Stimulated activated CD4-positive, alpha-beta T cell treated with anti-CD3 and anti-CD28 coated beads, Interleukin-15, amount 100 ng/mL, for 24 hours (primary cell): ENCODE data around the gene ADAM8.
"Not testable (repeated sequence)": the region's sequence is repeated elsewhere in the genome, so short reads cannot be mapped to it uniquely, and the experiment has no call there.

ENCODE experiments used
- DNase-seq: peaks from one replicate; pipeline ENCODE4 v3.0.0-alpha.2; 2020

The ADAM8 gene

DNA sequence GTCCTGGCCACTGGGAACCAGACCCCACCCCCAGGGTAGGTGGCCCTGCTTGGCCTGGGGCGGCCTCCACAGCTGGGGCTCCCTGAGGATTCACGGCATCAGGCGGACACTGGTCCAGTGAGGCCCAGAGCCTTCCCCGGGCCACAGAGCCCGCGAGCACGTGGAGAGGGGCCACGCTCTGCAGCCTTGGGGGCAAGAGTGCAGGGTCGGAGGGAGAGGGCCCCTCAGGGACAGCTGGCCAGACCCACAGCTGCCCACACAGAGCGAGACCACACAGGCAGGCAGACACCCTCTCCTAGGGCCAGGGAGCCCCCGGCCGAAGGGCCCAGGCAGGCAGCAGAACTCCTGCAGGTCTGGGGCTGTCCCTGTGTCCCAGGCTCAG lies 28.3 kb downstream of the ADAM8 start:
- no peak for DNase-seq

DNA sequence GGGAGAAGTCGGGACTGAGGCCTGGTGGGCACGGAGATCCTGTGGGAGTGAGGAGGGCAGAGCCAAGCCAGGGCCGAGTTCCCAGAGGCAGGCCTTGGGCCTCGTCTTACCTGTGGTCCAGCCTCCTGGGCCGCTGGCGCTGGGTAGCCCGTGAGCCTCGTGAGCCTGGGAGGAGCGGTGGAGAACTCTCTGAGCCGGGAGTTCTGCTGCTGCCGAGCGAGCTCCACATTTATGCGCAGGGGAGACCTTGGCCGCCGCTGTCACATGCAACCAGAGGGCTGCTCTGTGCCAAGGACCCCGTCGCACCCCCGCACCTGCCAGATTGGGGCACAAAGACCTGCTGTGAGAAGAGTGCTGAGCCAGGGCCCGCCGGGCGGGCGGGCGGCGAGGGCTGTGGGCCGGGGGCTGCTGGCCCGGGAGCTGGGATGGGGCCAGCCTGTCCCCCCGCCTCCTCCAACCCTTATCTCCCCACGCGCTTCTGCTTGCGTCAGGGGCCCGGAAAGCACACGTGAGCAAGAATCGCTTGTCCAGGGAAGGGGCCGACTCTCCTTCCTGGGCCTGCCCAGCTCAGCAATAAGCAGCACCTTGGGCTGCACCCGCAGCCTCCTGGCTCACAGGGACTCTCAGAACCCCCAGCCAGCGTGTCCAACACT lies 28.9 kb downstream of the ADAM8 start:
- DNase-seq, result no peak

DNA sequence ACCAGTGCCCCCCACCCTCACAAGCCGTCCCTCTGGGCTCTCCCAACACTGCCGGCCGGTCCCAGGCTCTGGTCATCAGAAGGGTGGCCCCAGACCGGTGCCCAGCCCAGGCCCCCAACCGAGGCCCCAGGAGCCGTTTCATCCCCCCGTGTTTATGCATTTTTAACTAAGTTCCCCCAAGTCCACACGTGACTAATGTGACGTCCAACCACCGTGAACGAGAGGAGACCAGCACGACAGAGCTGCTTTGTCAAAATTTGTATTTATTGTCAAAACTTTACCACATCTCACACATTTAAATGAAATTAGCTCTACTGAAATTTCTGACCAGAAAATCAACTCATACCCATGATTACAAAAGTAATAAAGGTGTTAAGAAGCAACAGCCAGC lies 30.4 kb downstream of the ADAM8 start:
- no peak for DNase-seq

DNA sequence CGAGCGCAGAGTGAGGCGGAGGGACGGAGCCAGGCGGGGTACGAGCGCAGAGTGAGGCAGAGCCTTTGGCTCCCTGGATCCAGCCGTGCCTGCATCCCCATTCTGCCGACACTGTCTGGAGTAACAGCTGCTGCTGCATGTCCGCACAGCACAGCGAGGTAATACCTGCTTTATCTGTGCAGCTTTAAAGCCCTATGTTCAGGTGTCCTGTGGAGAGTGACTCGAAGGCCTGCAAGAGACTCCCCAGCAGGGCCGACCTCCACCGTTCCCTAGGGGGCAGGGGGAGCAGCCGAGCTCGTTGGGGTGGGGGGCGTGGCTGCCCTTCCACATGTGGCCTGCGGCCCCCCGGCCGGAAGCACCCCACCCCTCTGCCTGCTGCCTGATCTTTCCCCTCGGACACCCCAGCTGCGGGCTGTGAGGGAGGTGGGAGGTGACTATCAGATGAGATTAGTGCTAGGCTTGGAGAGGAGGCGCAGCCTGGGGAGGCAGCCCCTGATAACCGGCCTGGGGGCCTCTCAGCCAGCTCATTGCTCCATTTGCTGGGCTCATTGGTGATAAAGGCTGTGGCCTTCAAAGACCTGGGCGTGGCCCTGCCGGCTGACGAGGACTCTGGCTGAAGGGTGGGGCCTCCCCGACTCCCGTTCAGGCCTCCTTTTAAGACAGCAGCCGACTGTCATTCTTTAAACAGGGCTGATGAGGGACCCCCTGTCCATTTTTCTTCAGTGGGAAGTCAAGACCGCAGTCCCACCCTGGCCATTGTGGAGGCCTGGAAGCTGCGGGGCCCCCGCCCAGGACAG lies 31.0 kb downstream of the ADAM8 start:
- no peak for DNase-seq

DNA sequence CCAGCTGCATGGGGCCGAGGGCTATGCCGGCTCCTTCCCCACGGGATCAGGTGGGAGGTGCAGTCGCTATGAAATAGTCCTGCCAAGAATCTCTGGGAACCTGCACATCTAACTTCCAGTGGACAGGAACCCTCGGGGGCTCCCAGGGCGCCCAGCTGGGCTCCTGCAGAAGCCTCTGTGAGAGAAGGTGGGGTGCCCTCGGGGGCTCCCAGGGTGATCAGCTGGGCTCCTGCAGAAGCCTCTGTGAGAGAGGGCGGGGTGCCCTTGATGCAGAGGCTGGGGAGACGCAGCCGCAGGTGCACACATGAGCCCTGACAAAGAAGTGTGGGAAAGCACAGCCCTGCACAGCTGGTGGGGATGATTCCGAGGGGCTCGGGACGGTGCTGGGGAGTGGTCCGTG lies 33.1 kb downstream of the ADAM8 start:
- DNase-seq, result no peak

DNA sequence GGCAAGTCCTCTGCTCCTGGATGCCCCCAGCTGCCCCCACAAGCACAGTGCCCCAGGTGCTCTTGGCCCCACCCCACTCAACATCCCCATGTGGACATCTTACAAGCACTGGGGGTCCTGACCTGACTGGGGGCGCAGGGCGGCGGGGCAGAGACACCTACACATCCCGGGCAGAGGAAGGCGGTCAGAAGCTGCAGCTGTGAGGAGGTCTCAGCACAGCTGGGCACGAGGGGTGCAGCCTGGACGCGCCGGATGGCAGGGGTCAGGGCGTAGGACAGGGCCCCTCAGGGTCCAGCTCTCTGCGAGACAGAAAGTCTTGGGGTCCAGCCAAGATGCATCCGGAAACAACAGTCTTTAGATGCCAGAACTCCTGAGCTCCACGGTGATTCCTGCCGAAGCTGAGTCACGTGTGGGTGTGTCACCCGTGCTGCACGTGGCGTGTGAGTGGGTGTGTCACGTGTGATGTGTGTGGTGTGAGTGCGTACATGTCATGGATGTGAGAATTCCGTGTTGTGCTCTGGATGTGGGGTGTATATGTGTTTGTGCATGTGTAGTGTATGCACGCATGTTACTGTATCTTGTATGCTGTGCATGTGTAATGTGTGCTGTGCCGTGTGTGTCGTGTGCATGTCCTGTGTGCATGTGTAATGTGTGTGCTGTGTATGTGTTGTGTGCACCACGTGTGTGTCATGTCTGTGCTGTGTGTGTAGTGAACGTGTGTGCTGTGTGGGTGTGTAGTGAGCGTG lies 33.9 kb downstream of the ADAM8 start:
- DNase-seq, result no peak

DNA sequence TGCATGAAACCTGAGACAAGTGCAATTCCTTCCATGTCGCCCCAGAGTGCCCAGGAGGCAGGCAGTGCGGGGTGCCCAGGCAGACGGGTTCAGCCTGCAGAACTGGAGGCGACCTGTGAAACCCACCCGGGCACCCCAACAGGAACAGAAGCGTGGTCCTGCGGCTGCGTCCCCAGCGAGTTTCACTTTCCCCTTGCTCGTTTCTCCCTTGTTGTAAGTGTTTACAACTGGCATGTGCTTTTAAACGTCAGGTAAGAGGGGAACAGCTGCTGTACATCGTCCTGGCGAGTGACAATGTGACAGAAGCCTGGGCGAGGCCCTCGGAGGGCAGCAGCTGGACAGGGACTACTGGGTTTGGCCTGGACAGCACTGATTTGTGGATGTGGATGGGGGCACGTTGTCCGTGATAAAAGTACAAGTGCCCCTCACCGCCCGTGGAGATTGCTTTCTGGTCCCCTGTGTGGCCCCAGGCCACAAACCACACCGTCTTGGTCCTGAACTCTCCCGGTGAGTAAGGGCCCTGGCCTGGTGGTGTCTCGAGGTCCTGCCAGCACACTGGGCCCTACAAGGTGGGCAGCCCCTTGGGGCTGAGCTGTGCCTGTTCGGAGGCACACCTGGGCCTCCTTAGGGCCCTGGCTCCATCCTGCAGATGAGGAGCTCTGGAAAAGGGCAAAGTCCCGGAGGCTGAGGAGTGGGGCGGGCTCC lies 35.0 kb downstream of the ADAM8 start:
- DNase-seq, result no peak

DNA sequence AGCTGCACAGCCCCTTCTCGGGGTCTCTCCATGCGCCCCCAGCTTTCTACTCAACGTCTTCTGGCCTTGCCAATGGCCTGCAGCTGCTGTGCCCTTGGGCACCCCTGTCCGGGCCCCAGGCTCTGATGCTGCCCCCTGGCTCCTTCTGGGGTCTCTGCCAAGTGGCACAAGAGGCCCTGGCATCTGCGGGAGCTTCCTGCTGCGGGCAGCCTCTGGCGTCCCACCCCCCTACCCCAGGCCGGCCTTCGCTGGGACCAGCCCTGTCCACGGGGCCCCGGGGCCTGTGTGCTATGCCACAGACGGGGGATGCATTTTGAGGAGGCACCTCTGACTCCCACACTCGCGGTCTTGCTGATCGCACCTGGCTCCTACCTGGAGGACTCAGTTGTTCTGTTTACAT lies 36.7 kb downstream of the ADAM8 start:
- DNase-seq, result no peak

DNA sequence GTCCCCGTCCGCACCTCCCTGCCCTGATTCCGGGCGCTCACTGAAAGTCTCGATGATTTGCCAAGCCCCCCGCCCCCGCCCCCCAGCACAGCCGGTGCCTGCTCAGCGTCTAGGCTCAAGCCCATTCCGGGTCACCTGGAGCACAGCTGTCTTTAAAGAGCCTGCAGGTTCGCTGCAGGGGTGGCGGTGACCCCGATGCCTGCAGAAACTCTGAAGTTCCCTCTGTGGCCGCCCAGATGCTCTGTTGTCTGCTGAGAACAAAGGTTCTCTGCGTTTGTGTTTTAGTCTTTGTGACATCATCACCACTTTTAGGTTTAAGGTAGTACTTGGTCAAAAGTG lies 38.2 kb downstream of the ADAM8 start:
- DNase-seq, result no peak

DNA sequence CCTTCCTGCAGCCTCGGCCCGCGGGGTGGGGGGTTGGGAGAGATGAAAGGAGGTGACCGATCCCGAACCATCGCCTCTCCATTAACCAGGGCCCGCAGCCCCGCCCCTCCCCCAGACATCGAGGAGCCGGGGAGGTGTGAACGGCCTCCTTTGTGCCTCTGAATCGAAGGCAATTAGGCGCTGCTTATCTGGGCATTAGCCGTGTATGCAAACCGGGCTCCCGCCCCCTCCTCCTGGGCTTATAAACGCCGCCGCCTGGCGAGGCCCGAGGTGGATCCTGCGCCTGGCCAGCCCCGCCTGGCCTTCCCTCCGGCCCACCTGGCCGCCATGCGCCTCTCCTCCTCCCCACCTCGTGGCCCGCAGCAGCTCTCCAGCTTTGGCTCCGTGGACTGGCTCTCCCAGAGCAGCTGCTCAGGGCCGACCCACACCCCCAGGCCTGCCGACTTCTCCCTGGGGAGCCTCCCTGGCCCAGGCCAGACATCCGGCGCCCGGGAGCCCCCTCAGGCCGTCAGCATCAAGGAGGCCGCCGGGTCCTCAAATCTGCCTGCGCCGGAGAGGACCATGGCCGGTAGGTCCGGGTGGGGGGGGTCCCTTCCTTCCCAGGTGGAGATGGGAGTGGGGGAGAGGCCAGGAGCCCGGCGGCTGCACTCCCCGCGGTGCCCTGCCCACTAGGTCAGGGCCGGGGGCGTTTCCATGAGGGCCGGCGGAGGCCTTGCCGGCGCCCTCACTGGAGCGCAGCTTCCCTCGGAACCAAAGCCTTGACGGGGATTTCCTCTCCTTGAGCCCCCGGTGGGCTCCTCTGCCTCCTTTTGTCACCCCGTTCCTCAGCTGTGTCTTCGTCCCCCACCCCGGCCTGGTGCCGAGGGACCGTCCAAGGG lies 38.8 kb downstream of the ADAM8 start, which contains the start of gene VENTX:
Gene VENTX (plus strand): TSS at position 268 of the 878 bp plus-strand sequence. CDS start 60 bp downstream, at position 328.
- DNase-seq, result no peak

DNA sequence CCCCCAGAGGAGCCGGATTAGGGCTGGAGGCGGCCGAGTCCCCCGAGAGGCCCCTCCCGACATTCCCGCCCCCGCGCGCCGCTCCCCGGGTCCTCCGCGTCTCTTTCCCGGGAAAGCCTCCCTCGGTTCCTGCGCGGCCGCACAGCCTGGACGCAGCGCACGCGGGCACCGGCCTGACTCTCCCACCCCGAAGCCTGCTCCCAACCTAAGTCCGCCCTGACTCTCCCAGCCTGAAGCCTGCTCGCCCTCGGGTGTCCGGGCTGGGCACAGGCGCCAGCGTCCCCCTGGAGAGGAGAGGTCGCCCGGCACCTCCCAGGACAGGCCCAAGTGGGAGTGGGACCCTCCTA lies 39.5 kb downstream of the ADAM8 start:
- DNase-seq, result no peak

DNA sequence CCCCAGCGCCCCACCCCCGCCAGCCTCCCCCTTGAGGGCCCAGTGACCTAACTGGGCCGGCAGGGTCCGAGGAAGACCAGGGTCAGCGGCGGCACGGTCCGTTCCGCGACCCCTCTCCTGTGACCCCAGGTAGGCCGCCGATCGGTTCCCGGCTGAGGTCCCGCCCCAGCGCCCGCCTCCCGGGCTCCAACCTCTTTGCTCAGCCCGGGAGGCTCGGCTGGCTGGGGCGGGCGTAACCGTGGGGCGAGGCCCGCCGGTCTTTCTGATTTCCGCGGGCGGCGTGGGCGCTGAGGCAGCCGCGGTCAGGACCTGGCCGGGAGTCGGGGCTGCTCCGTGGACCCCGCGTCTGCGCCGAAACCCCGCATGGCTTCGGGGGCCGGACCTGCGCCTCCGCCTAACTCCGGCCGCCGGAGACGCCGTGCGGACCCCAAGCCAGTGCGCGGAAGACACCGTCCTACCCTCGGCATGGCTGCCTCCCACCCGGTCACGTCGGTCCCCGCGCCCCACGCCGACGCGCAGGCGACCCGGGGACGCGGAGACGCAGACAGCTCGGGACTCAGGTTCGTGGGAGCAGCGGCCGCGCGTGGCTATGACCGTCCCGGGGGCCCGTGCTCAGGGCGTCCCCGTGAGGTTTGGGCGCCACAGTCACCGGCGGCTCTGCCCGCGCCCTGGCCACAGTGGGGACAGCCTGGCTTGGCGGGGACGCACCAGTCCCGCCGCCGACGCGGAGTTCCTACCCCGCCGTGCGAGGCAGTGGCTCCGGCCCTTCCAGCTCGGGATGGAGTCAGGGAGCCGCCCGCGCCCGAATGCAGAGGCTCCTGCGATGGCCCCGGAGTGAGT lies 40.0 kb downstream of the ADAM8 start:
- peak; percentile 34 for DNase-seq

DNA sequence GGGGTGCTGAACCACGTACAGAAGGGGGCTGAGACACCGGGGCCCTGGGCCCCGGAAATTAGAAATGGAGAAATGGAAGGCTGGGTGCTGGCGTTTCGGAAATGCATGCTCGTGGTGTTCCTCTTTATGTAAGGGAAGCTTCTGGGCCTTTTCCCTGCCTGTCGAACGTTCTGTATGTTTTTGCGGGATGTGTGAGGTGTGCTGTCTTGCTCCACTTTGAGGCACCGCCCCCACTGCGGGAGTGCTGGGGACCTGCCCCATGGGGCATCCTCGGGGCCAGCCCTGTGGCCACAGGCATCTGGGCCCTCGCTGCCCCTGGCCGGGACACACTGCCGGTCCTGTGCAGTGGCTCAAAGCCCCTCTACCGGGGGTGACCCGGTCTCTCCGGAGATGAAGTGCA lies 40.7 kb downstream of the ADAM8 start:
- no peak for DNase-seq

DNA sequence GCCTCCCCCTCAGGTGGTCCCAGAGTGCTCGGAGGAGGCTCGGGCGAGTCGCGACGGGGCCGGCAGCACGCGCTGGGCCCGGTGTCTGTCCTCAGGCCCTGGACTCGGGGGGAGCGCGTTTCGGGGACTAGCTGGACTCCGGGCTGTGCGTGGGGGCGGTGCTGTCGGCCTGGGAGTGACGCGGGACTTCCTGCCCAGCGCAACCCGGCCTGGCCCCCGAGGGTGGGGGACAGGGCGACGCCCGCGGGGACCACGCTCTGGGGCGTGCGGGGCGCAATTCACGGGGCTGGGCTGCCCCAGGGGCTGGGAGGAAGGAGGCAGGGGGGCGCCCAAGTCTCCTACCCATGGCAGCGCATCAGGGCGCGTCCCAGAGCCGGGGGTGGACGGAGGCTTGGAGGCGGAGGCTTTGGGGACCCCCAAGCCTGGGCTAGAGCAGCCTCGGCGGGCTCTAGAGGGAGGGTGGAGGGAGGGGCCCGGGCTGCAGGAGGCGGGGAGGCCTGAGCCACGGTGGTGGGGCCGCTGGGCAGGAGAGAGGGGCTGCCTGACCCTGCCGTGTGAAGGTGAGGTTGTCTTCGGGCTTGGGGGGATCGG lies 41.3 kb downstream of the ADAM8 start:
- DNase-seq, result no peak

DNA sequence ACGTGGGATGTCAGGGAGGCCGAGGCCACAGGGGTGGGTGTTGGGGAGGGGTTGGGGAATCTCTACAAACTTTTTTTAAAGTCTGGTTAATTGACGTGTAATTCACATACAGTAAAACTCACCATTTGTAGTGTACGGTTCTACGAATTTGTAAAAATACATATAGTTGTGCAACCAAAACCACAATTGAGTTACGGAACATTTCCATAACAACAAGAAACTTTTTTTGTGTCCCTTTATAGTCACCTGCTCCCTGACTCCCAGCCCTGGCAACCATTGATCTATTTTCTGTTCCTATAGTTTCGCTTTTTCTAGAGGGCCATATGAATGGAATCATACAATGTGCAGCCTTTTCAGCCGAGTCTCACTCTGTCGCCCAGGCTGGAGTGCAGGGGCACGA lies 41.9 kb downstream of the ADAM8 start:
- DNase-seq, result not testable (repeated sequence)

DNA sequence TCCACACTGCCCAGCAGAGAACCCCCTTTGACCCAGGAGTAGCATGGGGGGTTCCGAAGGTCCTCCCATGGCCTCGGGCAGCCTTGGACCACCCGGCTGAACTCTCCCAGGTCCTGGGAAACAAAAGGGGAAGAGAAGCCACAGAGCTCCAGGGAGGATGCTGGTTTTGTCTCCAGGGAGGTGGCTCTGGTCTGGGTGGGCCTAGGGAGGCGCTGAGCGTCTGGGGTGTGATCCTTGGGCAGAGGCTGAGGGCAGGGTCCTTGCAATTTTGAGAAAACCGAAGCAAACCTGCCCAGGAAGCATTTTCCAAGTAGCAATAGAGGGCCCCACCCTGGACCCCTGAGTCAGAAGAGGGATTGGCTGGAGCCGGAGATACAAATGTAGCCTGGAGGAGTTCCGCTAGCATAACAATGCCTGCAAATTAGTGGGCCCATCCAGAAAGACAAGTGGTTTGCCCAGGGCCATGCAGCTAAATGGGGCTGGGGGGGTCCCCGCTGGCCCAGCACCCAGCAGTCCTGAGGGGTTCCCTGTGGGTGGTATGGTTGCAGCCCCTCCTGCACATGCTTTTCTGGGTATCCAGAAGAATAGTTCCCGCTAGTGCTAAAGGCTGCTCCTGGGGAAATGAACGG lies 44.6 kb downstream of the ADAM8 start:
- no peak for DNase-seq

DNA sequence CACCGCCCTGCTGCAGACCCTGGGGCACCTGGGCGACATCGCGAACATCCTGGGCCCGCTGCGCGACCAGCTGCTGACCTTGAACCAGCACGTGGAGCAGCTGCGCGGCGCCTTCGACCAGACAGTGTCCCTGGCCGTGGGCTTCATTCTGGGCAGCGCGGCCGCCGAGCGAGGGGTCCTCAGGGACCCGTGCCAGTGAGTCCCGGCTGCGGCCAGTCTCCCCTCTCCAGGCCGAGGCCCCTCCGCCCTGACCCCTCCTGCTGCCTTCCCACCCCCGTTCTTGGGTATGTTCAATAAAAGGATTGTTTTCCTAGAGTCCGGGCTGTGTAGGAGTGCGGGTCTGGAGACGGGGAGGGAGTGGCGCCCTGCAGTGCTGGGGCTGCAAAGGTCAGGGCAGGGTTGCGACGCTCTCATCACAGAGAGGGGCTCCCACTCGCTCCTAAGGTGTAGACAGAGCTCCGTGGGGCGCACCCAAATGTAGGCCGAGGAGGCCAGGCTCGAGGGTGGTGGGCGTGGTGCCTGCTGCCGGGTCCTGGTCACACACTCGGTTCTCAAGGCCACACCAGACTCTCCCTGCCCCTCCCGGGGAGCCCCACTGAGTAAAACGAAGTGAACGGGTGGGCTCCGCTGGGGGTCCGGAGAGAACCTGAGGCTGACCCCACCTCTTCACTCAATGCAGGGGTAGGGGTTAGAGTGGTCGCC lies 45.3 kb downstream of the ADAM8 start:
- no peak for DNase-seq

DNA sequence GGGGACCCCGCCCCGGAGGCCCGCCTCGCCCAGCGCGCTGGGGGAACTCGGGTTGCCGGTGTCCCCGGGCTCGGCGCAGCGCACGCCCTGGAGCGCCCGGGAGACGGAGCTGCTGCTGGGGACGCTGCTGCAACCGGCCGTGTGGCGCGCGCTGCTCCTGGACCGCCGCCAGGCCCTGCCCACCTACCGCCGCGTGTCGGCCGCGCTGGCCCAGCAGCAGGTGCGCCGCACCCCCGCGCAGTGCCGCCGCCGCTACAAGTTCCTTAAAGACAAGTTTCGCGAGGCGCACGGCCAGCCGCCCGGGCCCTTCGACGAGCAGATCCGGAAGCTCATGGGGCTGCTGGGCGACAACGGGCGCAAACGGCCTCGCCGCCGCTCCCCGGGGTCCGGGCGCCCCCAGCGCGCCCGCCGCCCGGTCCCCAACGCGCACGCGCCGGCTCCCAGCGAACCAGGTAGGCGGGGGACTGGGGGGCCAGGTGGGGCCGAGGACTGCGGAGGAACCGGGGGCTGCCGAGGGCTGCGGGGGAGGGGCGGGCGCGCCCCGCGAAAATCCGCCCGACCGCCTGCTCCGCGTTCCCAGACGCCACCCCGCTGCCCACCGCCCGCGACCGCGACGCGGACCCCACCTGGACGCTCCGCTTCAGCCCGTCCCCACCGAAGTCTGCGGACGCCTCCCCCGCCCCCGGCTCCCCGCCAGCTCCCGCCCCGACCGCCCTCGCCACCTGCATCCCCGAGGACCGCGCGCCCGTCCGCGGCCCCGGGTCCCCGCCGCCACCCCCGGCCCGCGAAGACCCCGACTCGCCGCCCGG lies 46.1 kb downstream of the ADAM8 start:
- DNase-seq, result peak; percentile 43

DNA sequence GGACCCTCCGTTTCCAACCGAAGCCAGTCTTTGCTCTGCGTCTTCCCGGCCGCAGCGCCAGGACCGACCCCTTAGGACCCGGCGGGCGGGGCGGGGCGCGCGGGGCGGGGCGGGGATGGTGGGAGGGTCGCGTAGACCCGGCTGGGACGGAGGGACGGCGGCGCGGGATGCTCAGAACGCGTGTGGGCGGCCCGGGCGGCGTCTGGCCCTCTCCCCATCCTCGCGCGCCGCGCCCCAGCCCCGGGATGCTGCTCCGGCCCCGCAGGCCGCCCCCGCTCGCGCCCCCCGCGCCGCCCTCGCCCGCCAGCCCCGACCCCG lies 46.7 kb downstream of the ADAM8 start, which contains the start of gene UTF1:
Gene UTF1 (plus strand): TSS at position 174 of the 318 bp plus-strand sequence. CDS start 72 bp downstream, at position 246.
- DNase-seq, result no peak
